Activated gamma-delta T cell (primary cell): Measurements from ENCODE around the gene CRIM1.
A peak's percentile ranks its signal among the peaks of the same experiment; 100 is the strongest.

Source experiments
- DNase-seq: peaks from one replicate; lab custom pipeline; 2025; lab: John Stamatoyannopoulos, UW

Gene CRIM1

DNA sequence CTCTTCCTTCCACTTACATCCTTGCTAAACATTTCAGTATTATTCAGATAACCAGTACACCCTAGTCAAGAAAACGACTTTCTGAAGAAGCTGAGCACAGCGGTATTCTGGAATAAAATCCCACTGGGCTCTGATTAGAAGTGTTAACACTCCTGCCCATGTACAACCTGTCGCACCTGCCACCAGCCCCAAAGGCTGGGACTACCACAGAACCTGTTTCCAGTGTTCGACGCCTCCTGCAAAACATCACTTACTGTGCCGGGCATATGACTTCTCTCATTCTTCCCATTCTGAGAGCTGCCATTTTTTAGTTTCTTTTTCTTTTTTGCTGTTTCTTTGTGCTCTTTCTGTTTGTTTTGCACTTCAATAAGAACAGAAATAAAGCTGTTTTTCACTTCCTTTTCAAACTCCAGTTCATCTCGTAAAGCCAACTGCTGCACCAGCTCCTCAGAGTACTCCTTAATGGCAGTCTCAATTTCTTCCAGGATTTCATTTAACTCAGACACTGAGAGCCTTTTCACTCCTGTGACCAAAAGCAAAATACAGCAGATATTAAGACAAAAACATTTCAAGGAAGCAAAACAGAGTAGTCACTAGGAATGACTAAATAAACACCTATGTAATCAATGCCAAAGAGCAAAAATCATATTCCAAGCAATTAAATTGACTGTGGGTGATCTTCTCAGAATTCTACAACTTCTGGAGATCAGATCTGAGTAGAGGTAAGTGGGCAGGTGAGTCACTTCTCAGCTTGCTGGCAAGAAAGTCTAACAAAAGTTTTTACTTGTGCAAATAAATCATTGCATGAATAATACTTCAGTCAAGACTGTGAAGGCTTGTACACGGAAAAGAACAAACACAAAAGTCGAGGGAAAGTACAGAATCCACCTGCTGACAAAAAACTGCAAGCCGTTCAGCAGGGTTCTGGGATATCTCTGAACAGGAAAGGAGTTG lies 223.0 kb downstream of the CRIM1 start:
- no peak for DNase-seq

DNA sequence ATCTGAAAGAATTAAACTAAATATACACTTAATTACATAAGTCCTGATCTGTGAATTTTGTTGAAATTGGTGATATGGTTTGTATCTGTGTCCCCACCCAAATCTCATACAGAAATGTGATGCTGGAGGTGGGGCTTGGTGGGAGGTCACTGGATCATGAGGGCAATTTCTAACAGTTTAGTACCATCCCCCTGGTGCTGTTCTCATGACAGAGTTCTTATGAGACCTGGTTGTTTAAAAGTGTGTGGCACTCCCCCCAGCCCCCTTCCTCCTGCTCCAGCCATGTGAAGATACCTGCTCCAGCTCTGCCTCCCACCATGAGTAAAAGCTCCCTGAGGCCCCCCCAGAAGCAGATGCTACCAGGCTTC lies 223.7 kb downstream of the CRIM1 start:
- no peak for DNase-seq

DNA sequence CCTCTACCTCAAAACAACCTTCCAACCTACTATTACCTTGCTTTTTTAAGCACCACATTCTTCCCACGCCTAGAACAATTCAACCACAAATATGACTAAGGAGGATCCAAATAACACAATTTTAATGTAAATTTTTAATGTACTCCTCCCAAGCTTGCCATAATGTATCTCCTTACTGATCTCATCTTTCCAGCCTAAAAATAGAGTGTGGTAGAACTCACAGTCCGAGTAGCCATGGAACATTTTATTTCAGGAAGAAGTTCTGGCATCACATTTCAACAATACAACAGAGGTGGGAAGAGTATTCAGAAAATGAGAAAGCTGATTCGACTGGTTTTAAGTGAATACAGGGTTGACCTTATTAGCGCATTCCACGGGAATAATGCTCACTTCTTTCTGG lies 227.0 kb downstream of the CRIM1 start:
- no peak for DNase-seq

DNA sequence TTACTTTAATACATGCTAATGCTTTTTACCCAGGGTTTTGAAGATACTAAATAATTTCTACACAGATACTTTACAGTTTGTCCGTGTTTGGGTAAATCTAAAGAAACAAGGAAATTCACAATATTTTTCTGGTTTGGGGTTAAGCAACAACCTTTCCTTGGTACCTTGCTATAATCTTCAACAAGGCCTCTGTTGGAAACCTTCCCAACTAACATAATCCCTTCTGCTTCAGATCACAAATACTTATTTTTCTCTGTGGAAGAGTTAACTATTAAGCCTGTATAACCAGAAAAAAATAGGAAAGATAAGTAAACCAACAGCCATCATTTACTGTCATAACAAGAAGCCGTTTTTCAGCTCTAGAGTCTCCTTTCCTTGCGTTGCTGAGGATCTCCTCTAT lies 227.4 kb downstream of the CRIM1 start:
- no peak for DNase-seq

DNA sequence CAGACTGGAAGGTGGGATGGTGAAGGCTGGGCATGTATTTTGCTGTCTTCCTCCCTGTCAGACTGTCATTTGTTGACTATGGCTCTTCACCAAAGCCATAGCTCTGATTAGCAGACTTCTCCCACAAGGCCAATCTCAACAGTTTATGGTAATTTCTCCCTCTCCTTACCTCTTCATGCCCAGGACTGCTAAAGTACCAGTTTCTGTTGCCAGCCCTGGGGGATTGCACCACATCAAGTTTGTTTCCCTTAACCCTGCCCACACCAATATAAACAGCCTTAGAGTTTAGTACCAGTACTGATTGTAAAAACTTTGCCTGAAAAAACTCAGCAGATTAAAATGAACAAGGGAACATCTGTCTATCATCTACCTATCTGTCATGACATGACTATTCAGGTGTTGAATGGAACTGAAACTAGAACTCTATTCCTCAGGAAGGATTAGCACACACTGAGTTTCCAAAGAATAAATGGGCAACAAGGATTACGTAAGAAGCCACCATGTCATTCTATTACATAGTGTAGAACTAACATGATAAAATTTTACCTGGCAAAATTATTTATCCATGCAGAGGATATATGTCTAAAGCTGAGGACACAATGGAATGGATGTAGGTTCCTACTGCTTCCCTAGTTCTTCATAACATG lies 228.7 kb downstream of the CRIM1 start:
- DNase-seq, result no peak

DNA sequence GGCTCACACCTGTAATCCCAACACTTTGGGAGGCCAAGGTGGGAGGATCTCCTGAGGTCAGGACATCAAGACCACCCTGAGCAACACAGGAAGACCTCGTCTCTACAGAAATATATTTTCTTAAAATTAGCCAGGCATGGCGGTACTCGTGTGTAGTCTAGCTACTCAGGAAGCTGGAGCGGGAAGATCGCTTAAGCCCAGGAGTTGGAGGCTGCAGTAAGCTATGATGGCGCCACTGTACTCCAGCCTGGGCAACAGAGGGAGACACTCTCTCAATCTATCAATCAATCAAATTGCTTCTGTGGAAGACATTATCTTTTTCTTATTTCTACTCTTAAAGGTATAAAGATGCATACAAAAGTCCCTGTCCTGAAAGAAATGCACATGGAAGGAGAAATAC lies 231.1 kb downstream of the CRIM1 start:
- no peak for DNase-seq

DNA sequence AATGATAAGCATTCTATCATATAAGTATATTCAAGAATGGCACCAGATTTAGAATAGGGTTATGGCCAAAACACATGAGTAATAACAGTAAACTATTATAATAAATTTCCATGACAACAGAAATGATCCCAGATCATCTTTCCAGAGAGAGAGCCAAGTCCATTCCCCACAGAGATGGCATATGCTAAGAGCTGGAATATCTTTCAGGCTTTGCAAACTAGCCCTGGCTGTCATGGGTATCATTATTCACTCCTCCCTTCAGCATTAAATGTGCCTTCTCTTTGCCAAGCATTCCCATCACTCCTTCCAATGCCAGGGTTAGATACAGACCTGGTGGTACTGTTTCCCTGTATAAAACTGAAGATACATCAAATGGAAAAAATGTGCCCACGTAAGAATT lies 231.5 kb downstream of the CRIM1 start:
- no peak for DNase-seq

DNA sequence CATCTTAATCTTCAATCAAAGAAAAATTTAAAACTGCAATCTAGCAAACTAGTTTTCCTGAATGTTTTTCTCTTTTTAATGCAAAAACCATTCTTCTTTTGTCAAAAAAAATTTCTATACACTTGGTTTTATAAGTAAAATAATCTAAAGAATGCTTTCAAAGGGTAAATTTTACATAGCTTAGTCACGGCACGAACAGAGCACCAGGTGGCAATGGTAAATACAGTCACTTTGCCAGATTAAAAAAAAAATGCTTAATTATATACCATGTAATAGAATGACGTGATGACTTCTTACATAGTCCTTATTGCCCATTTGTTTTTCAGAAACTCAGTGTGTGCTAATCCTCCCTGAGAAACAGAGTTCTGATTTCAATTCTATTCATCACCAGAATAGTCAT lies 232.0 kb downstream of the CRIM1 start:
- no peak for DNase-seq

DNA sequence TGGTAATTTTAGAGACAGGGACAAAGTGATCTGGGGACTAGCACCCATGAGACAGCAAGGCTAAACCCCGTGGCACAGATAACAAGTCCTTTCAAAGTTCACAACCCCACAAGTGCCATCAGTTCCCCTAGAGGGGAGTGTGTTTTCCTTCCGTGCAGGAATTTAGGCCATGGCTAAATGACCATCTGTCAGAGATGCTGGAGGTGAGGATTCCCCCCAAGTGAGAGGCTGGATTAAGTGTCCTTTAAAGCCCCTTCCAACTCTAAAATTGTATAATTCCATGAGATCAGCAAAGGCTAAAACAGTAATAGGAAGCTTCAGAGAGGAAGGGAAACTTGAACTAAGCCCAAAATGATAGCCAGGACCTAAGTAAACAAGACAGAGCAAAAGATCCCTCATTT lies 233.7 kb downstream of the CRIM1 start:
- no peak for DNase-seq

DNA sequence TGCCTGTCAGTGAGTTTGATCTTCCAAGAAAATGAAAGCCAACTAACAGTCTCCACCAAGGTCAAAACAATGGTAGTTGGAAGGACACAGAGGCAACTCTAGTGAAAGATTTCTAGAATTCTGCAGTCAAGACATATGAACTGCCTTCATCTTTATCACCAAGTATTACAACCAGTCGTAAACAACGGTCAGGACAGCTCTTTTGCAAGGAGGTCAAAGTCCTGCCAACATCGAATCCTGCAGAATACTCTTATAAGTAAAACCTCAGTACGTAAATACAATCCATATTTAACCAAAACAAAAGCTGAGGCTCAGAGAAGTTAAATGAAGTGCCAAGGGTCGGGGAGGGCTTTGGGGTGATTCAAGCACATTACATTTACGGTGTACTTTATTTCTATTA lies 239.3 kb downstream of the CRIM1 start:
- DNase-seq, result no peak

DNA sequence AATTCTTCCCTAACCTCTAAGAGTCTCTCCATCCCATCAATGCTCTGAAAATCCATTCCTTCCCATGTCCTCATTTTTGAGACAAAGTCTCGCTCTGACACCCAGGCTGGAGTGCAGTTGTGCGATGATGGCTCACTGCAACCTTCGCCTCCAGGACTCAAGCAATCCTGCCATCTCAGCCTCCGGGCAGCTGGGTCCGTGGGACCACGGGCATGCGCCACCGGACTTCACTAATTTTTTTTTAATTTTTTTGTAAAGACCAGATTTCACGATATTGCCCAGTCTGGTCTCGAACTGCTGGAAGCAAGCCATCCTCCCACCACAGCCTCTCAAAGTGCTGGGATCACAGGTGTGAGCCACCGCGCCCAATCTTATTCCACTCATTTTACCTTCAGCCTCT lies 240.8 kb downstream of the CRIM1 start:
- no peak for DNase-seq

DNA sequence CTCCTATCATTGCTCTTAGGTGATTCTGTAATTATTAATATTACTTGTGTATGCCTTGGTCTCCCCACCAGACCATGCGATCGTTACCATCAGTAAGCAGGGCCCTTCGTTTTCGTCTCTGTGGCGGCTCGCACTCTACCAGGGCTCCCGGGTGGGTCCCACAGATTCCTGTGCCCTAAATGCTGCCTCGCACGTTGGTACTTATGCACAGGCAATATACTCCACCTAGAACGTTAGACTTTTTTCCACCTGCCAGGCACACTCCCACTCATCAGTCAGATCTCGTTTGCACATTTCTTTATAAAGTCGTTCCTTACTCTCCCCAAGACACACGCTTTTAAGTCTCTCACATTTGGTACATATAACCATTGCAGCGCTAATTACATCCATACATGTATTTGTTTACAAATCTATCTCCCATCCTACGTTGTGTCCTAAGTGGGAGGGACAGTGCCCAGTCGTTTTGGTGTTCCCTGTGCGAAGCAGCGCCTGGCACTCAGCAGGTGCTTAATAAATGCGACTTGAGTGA lies 241.5 kb downstream of the CRIM1 start:
- DNase-seq, result no peak

DNA sequence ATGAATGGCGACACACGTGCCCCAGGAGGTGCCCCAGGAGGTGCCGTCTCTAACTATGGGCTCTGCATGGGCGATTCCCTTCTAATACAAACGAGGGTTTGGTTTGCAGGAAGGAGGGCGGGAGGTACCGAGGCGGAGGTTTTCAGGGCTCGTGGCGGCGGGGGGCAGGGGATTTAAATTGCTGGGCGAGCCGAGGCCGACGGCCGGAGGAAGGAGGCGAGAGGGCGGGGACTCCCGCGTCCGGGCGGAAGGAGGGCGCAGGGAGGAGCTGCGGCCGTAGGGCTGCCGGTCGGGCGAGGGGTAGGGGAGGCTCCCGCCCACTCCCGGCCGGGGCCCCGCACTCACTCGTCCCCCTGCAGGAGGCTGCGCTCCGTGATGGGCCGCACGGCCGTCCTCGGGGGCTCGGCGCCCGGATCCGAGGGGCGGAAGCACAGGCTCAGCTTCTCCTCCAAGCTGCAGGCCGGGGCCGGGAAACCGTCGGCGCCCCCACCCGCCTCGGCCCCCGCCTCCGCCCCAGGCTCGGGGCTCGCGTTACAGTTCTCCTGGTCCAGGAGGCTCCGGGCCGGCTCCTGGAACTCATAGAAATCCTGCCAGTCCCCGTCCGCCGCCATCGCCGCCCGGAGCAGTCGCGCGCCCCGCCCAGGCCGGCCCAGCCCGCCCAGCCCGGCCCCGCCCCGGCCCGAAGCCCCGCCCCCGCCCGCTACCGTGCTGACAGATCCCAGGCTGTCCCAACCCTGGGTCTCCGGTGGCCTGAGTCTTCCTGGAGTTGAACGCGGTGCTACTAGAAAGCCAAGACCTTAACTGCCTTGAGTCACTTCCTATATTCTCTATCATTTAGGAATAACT lies 242.2 kb downstream of the CRIM1 start, which contains the start of gene FEZ2:
Gene FEZ2 (minus strand): TSS at position 637 of the 846 bp plus-strand sequence. CDS start 26 bp downstream, at position 611.
- DNase-seq, result peak; percentile 44
